Right lobe of liver (tissue), 4 donors: Measurements from ENCODE around the gene MOBP.

ENCODE experiments used
- POLR2A ChIP-seq: fragments of 450-650 bp; IDR thresholded peaks from one replicate; pipeline ENCODE4 v1.6.1; 2017; ENCODE audit warnings: antibody characterized with exemption, mild to moderate bottlenecking
- TF ChIP-seq, protein P1 (sequence below), 4 donors: fragments of 200-600 bp in 3 of 4; fragments of 450-650 bp in 1 of 4; IDR thresholded peaks; one replicate each; pipeline versions ENCODE4 v1.5.1 to v1.8.0; 2016 to 2022; ENCODE audit warnings: antibody characterized with exemption in 4 of 4, mild to moderate bottlenecking in 2 of 4
- donor health status: DM: no; HTN: no; CAD: no.
- donor health status: DM: no; HTN: no; CAD: no.
- donor health status: DM: no; HTN: yes; CAD: no.

- TF ChIP-seq, protein P1, sequence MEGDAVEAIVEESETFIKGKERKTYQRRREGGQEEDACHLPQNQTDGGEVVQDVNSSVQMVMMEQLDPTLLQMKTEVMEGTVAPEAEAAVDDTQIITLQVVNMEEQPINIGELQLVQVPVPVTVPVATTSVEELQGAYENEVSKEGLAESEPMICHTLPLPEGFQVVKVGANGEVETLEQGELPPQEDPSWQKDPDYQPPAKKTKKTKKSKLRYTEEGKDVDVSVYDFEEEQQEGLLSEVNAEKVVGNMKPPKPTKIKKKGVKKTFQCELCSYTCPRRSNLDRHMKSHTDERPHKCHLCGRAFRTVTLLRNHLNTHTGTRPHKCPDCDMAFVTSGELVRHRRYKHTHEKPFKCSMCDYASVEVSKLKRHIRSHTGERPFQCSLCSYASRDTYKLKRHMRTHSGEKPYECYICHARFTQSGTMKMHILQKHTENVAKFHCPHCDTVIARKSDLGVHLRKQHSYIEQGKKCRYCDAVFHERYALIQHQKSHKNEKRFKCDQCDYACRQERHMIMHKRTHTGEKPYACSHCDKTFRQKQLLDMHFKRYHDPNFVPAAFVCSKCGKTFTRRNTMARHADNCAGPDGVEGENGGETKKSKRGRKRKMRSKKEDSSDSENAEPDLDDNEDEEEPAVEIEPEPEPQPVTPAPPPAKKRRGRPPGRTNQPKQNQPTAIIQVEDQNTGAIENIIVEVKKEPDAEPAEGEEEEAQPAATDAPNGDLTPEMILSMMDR (IDR thresholded peaks at IDR 0.05), result no peak
- no peak for TF ChIP-seq POLR2A
Observed at GRCh38 chr3:39550354-39551051, 83.0 kb downstream of the MOBP start.
